HepG2 (cell line): Measurements from ENCODE around the gene SCRG1. TPM values are rescaled to one million over a fixed set of nuclear protein-coding genes. Genes with fewer than 3 reads are reported as not detected.
A peak's percentile ranks its signal among the peaks of the same experiment; 100 is the strongest.

ENCODE experiments used
- CEBPB ChIP-seq: IDR thresholded peaks from 2 replicates; pipeline ENCODE4 v1.6.1; 2011; ENCODE audit warnings: low read depth, low read length, improper control_type of control experiment, borderline replicate concordance
- HDAC6 ChIP-seq: fragments of 200-600 bp; sonication (generic); IDR thresholded peaks from 2 replicates; pipeline ENCODE4 v1.7.0; 2017; ENCODE audit warnings: mild to moderate bottlenecking, antibody characterized with exemption, low read length, low read depth
- MIXL1 ChIP-seq: IDR thresholded peaks from 2 replicates; pipeline ENCODE4 v1.6.1; 2016
- NCOA2 ChIP-seq: sonication (generic); formaldehyde crosslinking; IDR thresholded peaks from 2 replicates; pipeline ENCODE4 v1.8.0; 2022; ENCODE audit warnings: inconsistent platforms
- POLR2AphosphoS2 ChIP-seq: IDR thresholded peaks from 2 replicates; pipeline ENCODE4 v1.6.1; 2011; ENCODE audit warnings: low read depth, low read length, improper control_type of control experiment
- ZFP62 ChIP-seq: sonication (generic); formaldehyde crosslinking; IDR thresholded peaks from 2 replicates; pipeline ENCODE4 v1.4.0; 2020; ENCODE audit warnings: missing genetic modification reagents
- ZMYM3 ChIP-seq: sonication (generic); formaldehyde crosslinking; IDR thresholded peaks from 2 replicates; pipeline ENCODE4 v1.5.1; 2020; ENCODE audit warnings: mild to moderate bottlenecking, missing genetic modification reagents
- ZNF205 ChIP-seq: IDR thresholded peaks from 2 replicates; pipeline ENCODE4 v1.6.1; 2018; ENCODE audit warnings: missing biosample characterization, missing genetic modification reagents
- ZNF44 ChIP-seq: sonication (generic); formaldehyde crosslinking; IDR thresholded peaks from 2 replicates; pipeline ENCODE4 v1.5.1; 2020; ENCODE audit warnings: mild to moderate bottlenecking, missing genetic modification reagents
- ZNF563 ChIP-seq: sonication (generic); formaldehyde crosslinking; IDR thresholded peaks from 2 replicates; pipeline ENCODE4 v1.8.0; 2022; ENCODE audit warnings: mild to moderate bottlenecking, moderate library complexity, missing genetic modification reagents
- ZNF607 ChIP-seq: sonication (generic); formaldehyde crosslinking; IDR thresholded peaks from 2 replicates; pipeline ENCODE4 v1.5.1; 2020; ENCODE audit warnings: missing genetic modification reagents, mild to moderate bottlenecking, borderline replicate concordance
- ZNF841 ChIP-seq: sonication (generic); formaldehyde crosslinking; IDR thresholded peaks from 2 replicates; pipeline ENCODE4 v1.8.1; 2023; ENCODE audit warnings: missing genetic modification reagents, borderline replicate concordance
- polyA plus RNA-seq, 8 experiments: library from polyadenylated mRNA; depleted of rRNA in 3 of 8; stranded (reverse) in 7 of 8; unstranded in 1 of 8; fragments of >200 nt; fragmentation: Illumina TruSeq in 4 of 8; extraction: Trizol in 4 of 8; gene quantifications; 2 replicates each; pipeline versions ENCODE4 v1.2.1 to v1.2.3, GENCODE V29; 2011 to 2016; ENCODE audit warnings: low read depth in 4 of 8, missing spikeins in 1 of 8, mixed read lengths in 1 of 8; ENCODE audit not compliant: insufficient read depth in 1 of 8
- total RNA-seq, 5 experiments: library from RNA; depleted of rRNA; stranded (reverse); fragments of >200 nt; fragmentation: Illumina TruSeq; extraction: Trizol; gene quantifications; 2 replicates each; pipeline ENCODE4 v1.2.3, GENCODE V29; 2016; ENCODE audit warnings: low read depth in 1 of 5
- TF ChIP-seq, protein P1 (sequence below): sonication (generic); formaldehyde crosslinking; IDR thresholded peaks from 2 replicates; pipeline ENCODE4 v1.5.0; 2020; ENCODE audit warnings: missing genetic modification reagents, mild to moderate bottlenecking, borderline replicate concordance
- TF ChIP-seq, protein P2 (sequence below): sonication (generic); formaldehyde crosslinking; IDR thresholded peaks from 2 replicates; pipeline ENCODE4 v1.4.0; 2020; ENCODE audit warnings: missing genetic modification reagents
- TF ChIP-seq, protein P3 (sequence below): fragments of 450-650 bp; IDR thresholded peaks from 2 replicates; pipeline ENCODE4 v1.6.1; 2017
- TF ChIP-seq, protein P4 (sequence below): sonication (generic); formaldehyde crosslinking; conservative IDR thresholded peaks from 2 replicates; pipeline ENCODE4 v1.4.0; 2020; ENCODE audit warnings: missing genetic modification reagents
- TF ChIP-seq, protein P5 (sequence below): sonication (generic); formaldehyde crosslinking; IDR thresholded peaks from 2 replicates; pipeline ENCODE4 v1.4.0; 2020; ENCODE audit warnings: missing genetic modification reagents

SCRG1 gene
- total and polyA plus RNA-seq, 2 of the 13 experiments (the other 11 are each of a cell fraction or from before 2014, with no cell fraction given): not detected

DNA sequence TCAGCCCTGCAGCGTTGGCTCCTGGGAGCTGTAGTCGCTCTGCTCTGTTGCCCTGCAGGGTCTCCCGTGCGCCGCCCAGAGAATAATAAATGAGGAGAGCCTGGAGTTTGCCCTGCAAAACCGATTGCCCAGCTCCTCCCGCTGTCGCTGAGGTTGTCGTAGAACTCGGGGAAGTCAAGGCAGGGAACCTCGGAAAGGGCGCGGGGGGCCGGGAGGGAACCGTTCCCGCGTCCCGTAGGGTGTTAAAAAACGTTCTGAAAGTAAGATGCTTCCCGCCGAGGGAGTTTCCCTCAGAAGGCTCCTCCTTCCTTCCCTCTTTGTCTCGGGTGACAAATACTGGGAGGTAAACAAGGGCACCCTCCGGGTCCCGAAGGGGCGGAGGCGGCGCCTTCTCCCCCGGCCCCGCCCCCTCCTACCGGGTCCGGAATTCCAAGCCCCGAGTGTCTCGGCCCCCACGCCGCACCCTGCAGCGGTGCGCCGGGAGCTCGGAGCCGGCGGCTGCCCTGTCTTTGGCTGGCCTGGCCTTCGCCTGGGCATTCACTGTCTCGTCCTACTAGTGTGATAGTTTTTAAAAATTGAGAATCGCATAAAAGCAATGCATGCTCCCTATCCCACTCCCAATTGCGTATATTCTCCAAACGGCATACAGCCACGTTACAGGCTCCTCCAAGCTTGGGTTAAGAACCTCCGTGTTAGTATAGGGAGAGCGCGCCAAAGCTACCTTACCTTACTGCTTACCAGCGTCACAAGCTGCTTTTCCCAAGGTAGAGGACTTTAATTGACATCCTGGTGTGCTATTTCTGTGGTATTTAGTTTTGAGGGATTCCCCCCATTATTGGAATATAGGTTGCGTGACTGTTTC is 63.8 kb downstream of the SCRG1 start (continued):
- TF ChIP-seq POLR2AphosphoS2 (no peak), ZNF563 (no peak), ZNF607 (CRISPR knock-in tag) (no peak), ZNF205 (no peak), MIXL1 (CRISPR knock-in tag) (no peak), HDAC6 (no peak), ZNF841 (CRISPR knock-in tag) (peak; percentile 22; the same call in 1 of the 2 replicates), CEBPB (no peak), ZFP62 (CRISPR knock-in tag) (no peak), ZNF44 (CRISPR knock-in tag) (no peak), ZMYM3 (CRISPR knock-in tag) (no peak), NCOA2 (CRISPR knock-in tag) (no peak)
- TF ChIP-seq, protein P1, sequence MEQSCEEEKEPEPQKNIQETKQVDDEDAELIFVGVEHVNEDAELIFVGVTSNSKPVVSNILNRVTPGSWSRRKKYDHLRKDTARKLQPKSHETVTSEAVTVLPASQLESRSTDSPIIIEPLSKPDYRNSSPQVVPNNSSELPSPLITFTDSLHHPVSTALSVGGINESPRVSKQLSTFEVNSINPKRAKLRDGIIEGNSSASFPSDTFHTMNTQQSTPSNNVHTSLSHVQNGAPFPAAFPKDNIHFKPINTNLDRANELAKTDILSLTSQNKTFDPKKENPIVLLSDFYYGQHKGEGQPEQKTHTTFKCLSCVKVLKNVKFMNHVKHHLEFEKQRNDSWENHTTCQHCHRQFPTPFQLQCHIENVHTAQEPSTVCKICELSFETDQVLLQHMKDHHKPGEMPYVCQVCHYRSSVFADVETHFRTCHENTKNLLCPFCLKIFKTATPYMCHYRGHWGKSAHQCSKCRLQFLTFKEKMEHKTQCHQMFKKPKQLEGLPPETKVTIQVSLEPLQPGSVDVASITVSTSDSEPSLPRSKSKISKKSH (CRISPR knock-in tag): no peak
- TF ChIP-seq, protein P2, sequence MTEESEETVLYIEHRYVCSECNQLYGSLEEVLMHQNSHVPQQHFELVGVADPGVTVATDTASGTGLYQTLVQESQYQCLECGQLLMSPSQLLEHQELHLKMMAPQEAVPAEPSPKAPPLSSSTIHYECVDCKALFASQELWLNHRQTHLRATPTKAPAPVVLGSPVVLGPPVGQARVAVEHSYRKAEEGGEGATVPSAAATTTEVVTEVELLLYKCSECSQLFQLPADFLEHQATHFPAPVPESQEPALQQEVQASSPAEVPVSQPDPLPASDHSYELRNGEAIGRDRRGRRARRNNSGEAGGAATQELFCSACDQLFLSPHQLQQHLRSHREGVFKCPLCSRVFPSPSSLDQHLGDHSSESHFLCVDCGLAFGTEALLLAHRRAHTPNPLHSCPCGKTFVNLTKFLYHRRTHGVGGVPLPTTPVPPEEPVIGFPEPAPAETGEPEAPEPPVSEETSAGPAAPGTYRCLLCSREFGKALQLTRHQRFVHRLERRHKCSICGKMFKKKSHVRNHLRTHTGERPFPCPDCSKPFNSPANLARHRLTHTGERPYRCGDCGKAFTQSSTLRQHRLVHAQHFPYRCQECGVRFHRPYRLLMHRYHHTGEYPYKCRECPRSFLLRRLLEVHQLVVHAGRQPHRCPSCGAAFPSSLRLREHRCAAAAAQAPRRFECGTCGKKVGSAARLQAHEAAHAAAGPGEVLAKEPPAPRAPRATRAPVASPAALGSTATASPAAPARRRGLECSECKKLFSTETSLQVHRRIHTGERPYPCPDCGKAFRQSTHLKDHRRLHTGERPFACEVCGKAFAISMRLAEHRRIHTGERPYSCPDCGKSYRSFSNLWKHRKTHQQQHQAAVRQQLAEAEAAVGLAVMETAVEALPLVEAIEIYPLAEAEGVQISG (CRISPR knock-in tag): no peak
- TF ChIP-seq, protein P3, sequence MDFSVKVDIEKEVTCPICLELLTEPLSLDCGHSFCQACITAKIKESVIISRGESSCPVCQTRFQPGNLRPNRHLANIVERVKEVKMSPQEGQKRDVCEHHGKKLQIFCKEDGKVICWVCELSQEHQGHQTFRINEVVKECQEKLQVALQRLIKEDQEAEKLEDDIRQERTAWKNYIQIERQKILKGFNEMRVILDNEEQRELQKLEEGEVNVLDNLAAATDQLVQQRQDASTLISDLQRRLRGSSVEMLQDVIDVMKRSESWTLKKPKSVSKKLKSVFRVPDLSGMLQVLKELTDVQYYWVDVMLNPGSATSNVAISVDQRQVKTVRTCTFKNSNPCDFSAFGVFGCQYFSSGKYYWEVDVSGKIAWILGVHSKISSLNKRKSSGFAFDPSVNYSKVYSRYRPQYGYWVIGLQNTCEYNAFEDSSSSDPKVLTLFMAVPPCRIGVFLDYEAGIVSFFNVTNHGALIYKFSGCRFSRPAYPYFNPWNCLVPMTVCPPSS: no peak
- TF ChIP-seq, protein P4, sequence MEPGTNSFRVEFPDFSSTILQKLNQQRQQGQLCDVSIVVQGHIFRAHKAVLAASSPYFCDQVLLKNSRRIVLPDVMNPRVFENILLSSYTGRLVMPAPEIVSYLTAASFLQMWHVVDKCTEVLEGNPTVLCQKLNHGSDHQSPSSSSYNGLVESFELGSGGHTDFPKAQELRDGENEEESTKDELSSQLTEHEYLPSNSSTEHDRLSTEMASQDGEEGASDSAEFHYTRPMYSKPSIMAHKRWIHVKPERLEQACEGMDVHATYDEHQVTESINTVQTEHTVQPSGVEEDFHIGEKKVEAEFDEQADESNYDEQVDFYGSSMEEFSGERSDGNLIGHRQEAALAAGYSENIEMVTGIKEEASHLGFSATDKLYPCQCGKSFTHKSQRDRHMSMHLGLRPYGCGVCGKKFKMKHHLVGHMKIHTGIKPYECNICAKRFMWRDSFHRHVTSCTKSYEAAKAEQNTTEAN: no peak; the same call in 1 of the 2 replicates
- TF ChIP-seq, protein P5, sequence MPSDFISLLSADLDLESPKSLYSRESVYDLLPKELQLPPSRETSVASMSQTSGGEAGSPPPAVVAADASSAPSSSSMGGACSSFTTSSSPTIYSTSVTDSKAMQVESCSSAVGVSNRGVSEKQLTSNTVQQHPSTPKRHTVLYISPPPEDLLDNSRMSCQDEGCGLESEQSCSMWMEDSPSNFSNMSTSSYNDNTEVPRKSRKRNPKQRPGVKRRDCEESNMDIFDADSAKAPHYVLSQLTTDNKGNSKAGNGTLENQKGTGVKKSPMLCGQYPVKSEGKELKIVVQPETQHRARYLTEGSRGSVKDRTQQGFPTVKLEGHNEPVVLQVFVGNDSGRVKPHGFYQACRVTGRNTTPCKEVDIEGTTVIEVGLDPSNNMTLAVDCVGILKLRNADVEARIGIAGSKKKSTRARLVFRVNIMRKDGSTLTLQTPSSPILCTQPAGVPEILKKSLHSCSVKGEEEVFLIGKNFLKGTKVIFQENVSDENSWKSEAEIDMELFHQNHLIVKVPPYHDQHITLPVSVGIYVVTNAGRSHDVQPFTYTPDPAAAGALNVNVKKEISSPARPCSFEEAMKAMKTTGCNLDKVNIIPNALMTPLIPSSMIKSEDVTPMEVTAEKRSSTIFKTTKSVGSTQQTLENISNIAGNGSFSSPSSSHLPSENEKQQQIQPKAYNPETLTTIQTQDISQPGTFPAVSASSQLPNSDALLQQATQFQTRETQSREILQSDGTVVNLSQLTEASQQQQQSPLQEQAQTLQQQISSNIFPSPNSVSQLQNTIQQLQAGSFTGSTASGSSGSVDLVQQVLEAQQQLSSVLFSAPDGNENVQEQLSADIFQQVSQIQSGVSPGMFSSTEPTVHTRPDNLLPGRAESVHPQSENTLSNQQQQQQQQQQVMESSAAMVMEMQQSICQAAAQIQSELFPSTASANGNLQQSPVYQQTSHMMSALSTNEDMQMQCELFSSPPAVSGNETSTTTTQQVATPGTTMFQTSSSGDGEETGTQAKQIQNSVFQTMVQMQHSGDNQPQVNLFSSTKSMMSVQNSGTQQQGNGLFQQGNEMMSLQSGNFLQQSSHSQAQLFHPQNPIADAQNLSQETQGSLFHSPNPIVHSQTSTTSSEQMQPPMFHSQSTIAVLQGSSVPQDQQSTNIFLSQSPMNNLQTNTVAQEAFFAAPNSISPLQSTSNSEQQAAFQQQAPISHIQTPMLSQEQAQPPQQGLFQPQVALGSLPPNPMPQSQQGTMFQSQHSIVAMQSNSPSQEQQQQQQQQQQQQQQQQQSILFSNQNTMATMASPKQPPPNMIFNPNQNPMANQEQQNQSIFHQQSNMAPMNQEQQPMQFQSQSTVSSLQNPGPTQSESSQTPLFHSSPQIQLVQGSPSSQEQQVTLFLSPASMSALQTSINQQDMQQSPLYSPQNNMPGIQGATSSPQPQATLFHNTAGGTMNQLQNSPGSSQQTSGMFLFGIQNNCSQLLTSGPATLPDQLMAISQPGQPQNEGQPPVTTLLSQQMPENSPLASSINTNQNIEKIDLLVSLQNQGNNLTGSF (CRISPR knock-in tag): no peak
